CD4-positive, CD25-positive, alpha-beta regulatory T cell (primary cell): ENCODE data around the gene UCKL1. TPM values are rescaled to one million over a fixed set of nuclear protein-coding genes. Genes with fewer than 3 reads are reported as not detected.

Source experiments
- ATAC-seq, 2 donors: fragments of 150-1000 bp; cut with Tn5 transposase; one replicate each; pipeline ENCODE4 v1.10.0; 2021; ENCODE audit warnings: low read depth in 2 of 2, moderate number of reproducible peaks in 2 of 2, moderate library complexity in 1 of 2
- DNase-seq, 3 donors: peaks; one replicate each; pipeline versions ENCODE4 v3.0.0 to v3.0.0-alpha.2; 2012 to 2022; ENCODE audit warnings: mixed read lengths in 1 of 3
- H3K27ac ChIP-seq: one replicate; pipeline ENCODE4 v1.7.0; 2013; ENCODE audit warnings: mild to moderate bottlenecking, low read length; ENCODE audit not compliant: insufficient read depth, poor library complexity, severe bottlenecking
- H3K27me3 ChIP-seq: one replicate; pipeline ENCODE4 v1.7.0; 2013; ENCODE audit warnings: low read length; ENCODE audit not compliant: control insufficient read depth, insufficient read depth
- H3K36me3 ChIP-seq: one replicate; pipeline ENCODE4 v1.7.0; 2013; ENCODE audit warnings: mild to moderate bottlenecking, low read length, moderate library complexity; ENCODE audit not compliant: control insufficient read depth, insufficient read depth
- H3K4me1 ChIP-seq: 2 replicates; pipeline ENCODE4 v1.7.0; 2013; ENCODE audit warnings: mild to moderate bottlenecking, low read length; ENCODE audit not compliant: insufficient read depth, control insufficient read depth, poor library complexity, severe bottlenecking
- H3K4me3 ChIP-seq: one replicate; pipeline ENCODE4 v1.7.0; 2013; ENCODE audit warnings: low read depth, mild to moderate bottlenecking, low read length, moderate library complexity
- H3K9me3 ChIP-seq, 2 experiments: 1 replicate in 1 of 2; 2 replicates in 1 of 2; pipeline ENCODE4 v1.7.0; 2013; ENCODE audit warnings: low read length in 2 of 2, mild to moderate bottlenecking in 1 of 2, moderate library complexity in 1 of 2; ENCODE audit not compliant: control insufficient read depth in 2 of 2
- H3K27ac Mint-ChIP-seq, 3 donors: one replicate each; pipeline ENCODE4 v1.8.0; 2020 to 2022; ENCODE audit warnings: mild to moderate bottlenecking in 3 of 3, mixed read lengths in 3 of 3, moderate library complexity in 2 of 3
- H3K27me3 Mint-ChIP-seq: one replicate; pipeline ENCODE4 v1.8.0; 2022; ENCODE audit warnings: mild to moderate bottlenecking, mixed read lengths
- H3K36me3 Mint-ChIP-seq: one replicate; pipeline ENCODE4 v1.8.0; 2020; ENCODE audit warnings: mixed read lengths
- H3K4me1 Mint-ChIP-seq, 4 donors: one replicate each; pipeline ENCODE4 v1.8.0; 2020 to 2022; ENCODE audit warnings: mixed read lengths in 4 of 4, mild to moderate bottlenecking in 1 of 4
- H3K4me3 Mint-ChIP-seq, 4 donors: one replicate each; pipeline ENCODE4 v1.8.0; 2020 to 2022; ENCODE audit warnings: mild to moderate bottlenecking in 4 of 4, mixed read lengths in 4 of 4, moderate library complexity in 3 of 4
- H3K9me3 Mint-ChIP-seq, 7 donors: one replicate each; pipeline ENCODE4 v1.8.0; 2020 to 2022; ENCODE audit warnings: mixed read lengths in 7 of 7, mild to moderate bottlenecking in 3 of 7, moderate library complexity in 2 of 7
- polyA plus RNA-seq, 4 donors: library from polyadenylated mRNA; unstranded; fragments of 300-500 nt; fragmentation: Illumina TruSeq; gene quantifications; one replicate each; pipeline ENCODE4 v1.2.3, GENCODE V29; 2021
- total RNA-seq: library from RNA; stranded (reverse); gene quantifications from one replicate; pipeline ENCODE4 v1.2.3, GENCODE V29; 2022

Gene UCKL1
- total and polyA plus RNA-seq, 5 donors from 2014 or later = 25.1 to 43.0 (median 32.6) TPM

- H3K27me3 Mint-ChIP-seq = no peaks in the 10 kb centered on the region
- H3K27ac Mint-ChIP-seq = peak within 1 kb of the TSS; percentile 64 to 93 (median 91)
- peaks cover 0 to 2% (median 0%) of the 10 kb centered on the region in 7 donors for H3K9me3 Mint-ChIP-seq
- H3K9me3 ChIP-seq = no peaks in the 10 kb centered on the region
- peak; percentile 43 to 60 (median 59) for DNase-seq
- peaks cover 8% of the 10 kb centered on the region for H3K36me3 ChIP-seq
- peaks cover 0 to 32% (median 13%) of the 10 kb centered on the region in 4 donors for H3K4me1 Mint-ChIP-seq
- peaks cover 7% of the 10 kb centered on the region for H3K36me3 Mint-ChIP-seq
- no peaks in the 10 kb centered on the region for H3K27me3 ChIP-seq
- peak within 1 kb of the TSS; percentile 68 for H3K27ac ChIP-seq
- peak in 1 of 2 donors; percentile 47 for ATAC-seq
- H3K4me3 Mint-ChIP-seq = peak within 1 kb of the TSS; percentile 80 to 90 (median 87)
- peak within 1 kb of the TSS; percentile 51 for H3K4me3 ChIP-seq
- peaks cover 20% of the 10 kb centered on the region for H3K4me1 ChIP-seq
Observed at GRCh38 chr20:63969838-63970713, 13.9 kb upstream of the UCKL1 start, which contains the start of gene ZNF512B. ZNF512B (minus strand) TSS chr20:63969930; CDS start chr20:63967950, 1,980 bp downstream.

GRCh38 chr20:63968928-63969760 is 12.9 kb upstream of the UCKL1 start:
- peaks cover 0 to 2% (median 0%) of the 10 kb centered on the region in 7 donors for H3K9me3 Mint-ChIP-seq
- H3K27me3 Mint-ChIP-seq = no peaks in the 10 kb centered on the region
- Histone ChIP-seq H3K9me3 (no peaks in the 10 kb centered on the region), H3K27ac (peak overlapping the region; percentile 68), H3K4me3 (peak overlapping the region; percentile 51), H3K36me3 (peaks cover 3% of the 10 kb centered on the region), H3K4me1 (peaks cover 19% of the 10 kb centered on the region), H3K27me3 (no peaks in the 10 kb centered on the region)
- DNase-seq (peak in 1 of 3 donors; percentile 37), ATAC-seq (peak in 1 of 2 donors; percentile 27)
- H3K4me1 Mint-ChIP-seq = peaks cover 0 to 28% (median 12%) of the 10 kb centered on the region in 4 donors
- H3K27ac Mint-ChIP-seq = peak overlapping the region; percentile 64 to 93 (median 91)
- H3K4me3 Mint-ChIP-seq = peak overlapping the region; percentile 80 to 90 (median 87)
- peaks cover 3% of the 10 kb centered on the region for H3K36me3 Mint-ChIP-seq

- Histone ChIP-seq H3K36me3 (peaks cover 7% of the 10 kb centered on the region), H3K4me3 (no peak overlapping the region), H3K9me3 (no peaks in the 10 kb centered on the region), H3K27me3 (no peaks in the 10 kb centered on the region), H3K27ac (peak overlapping the region; percentile 68), H3K4me1 (peaks cover 14% of the 10 kb centered on the region)
- DNase-seq (no peak), ATAC-seq (no peak)
- H3K27me3 Mint-ChIP-seq = no peaks in the 10 kb centered on the region
- peak overlapping the region; percentile 64 to 93 (median 91) for H3K27ac Mint-ChIP-seq
- H3K4me1 Mint-ChIP-seq = peaks cover 0 to 19% (median 9%) of the 10 kb centered on the region in 4 donors
- peak overlapping the region; percentile 80 to 90 (median 87) for H3K4me3 Mint-ChIP-seq
- H3K9me3 Mint-ChIP-seq = peaks cover 0 to 2% (median 0%) of the 10 kb centered on the region in 7 donors
- peaks cover 3% of the 10 kb centered on the region for H3K36me3 Mint-ChIP-seq
Observed at GRCh38 chr20:63968136-63968927, 12.1 kb upstream of the UCKL1 start.

- Histone ChIP-seq H3K36me3 (peaks cover 7% of the 10 kb centered on the region), H3K4me1 (peaks cover 14% of the 10 kb centered on the region), H3K27ac (no peak overlapping the region), H3K9me3 (no peaks in the 10 kb centered on the region), H3K4me3 (no peak overlapping the region), H3K27me3 (no peaks in the 10 kb centered on the region)
- H3K36me3 Mint-ChIP-seq = peaks cover 4% of the 10 kb centered on the region
- H3K4me1 Mint-ChIP-seq = peaks cover 0 to 19% (median 8%) of the 10 kb centered on the region in 4 donors
- H3K27ac Mint-ChIP-seq = peak overlapping the region in 1 of 3 donors; percentile 64
- H3K9me3 Mint-ChIP-seq = peaks cover 0 to 2% (median 0%) of the 10 kb centered on the region in 7 donors
- no peak for DNase-seq
- H3K4me3 Mint-ChIP-seq = peak overlapping the region in 2 of 4 donors; percentile 84 to 90
- no peak for ATAC-seq
- H3K27me3 Mint-ChIP-seq = no peaks in the 10 kb centered on the region
Observed at GRCh38 chr20:63967330-63968135, 11.3 kb upstream of the UCKL1 start.

GRCh38 chr20:63966944-63967322 is 10.7 kb upstream of the UCKL1 start:
- H3K9me3 Mint-ChIP-seq = peaks cover 0 to 2% (median 0%) of the 10 kb centered on the region in 7 donors
- H3K4me3 Mint-ChIP-seq = peak overlapping the region in 2 of 4 donors; percentile 41 to 47
- H3K36me3 Mint-ChIP-seq = peaks cover 4% of the 10 kb centered on the region
- Histone ChIP-seq H3K27ac (no peak overlapping the region), H3K9me3 (no peaks in the 10 kb centered on the region), H3K4me1 (peaks cover 14% of the 10 kb centered on the region), H3K27me3 (no peaks in the 10 kb centered on the region), H3K4me3 (no peak overlapping the region), H3K36me3 (peaks cover 10% of the 10 kb centered on the region)
- no peak for DNase-seq
- H3K27ac Mint-ChIP-seq = no peak overlapping the region
- no peak for ATAC-seq
- H3K27me3 Mint-ChIP-seq = no peaks in the 10 kb centered on the region
- peaks cover 0 to 16% (median 7%) of the 10 kb centered on the region in 4 donors for H3K4me1 Mint-ChIP-seq

GRCh38 chr20:63966172-63966943 is 10.1 kb upstream of the UCKL1 start:
- peaks cover 0 to 13% (median 5%) of the 10 kb centered on the region in 4 donors for H3K4me1 Mint-ChIP-seq

More at GRCh38 chr20:63966172-63966943, 10.1 kb upstream of the UCKL1 start:
- no peaks in the 10 kb centered on the region for H3K27me3 ChIP-seq
- H3K27me3 Mint-ChIP-seq = no peaks in the 10 kb centered on the region
- no peak overlapping the region for H3K27ac Mint-ChIP-seq
- DNase-seq (no peak), ATAC-seq (no peak)
- H3K27ac ChIP-seq = no peak overlapping the region
- H3K4me3 ChIP-seq = no peak overlapping the region
- no peaks in the 10 kb centered on the region for H3K9me3 ChIP-seq
- H3K36me3 Mint-ChIP-seq = peaks cover 7% of the 10 kb centered on the region
- peaks cover 16% of the 10 kb centered on the region for H3K36me3 ChIP-seq
- peaks cover 14% of the 10 kb centered on the region for H3K4me1 ChIP-seq
- peak overlapping the region in 3 of 4 donors; percentile 41 to 58 (median 47) for H3K4me3 Mint-ChIP-seq
- peaks cover 0 to 2% (median 0%) of the 10 kb centered on the region in 7 donors for H3K9me3 Mint-ChIP-seq
